Lung microvascular endothelial cell (primary cell): ENCODE measurements around the gene AFM. TPM values are rescaled to one million over a fixed set of nuclear protein-coding genes. Genes with fewer than 3 reads are reported as not detected.
"Not testable (repeated sequence)": the region's sequence is repeated elsewhere in the genome, so short reads cannot be mapped to it uniquely, and the experiment has no call there.

ENCODE experiments used
- DNase-seq, 2 donors: peaks; one replicate each; pipeline versions ENCODE4 v3.0.0 to v3.0.0-alpha.2; 2010; ENCODE audit warnings: low read depth in 2 of 2
- total RNA-seq: library from RNA; depleted of rRNA; stranded (reverse); fragments of >200 nt; gene quantifications from 2 replicates; pipeline ENCODE4 v1.2.1, GENCODE V29; 2014

Gene AFM
- total RNA-seq, 1 donor from 2014 or later = not detected

GRCh38 chr4:73499996-73500765 is 18.6 kb downstream of the AFM start:
- DNase-seq = peak in 1 of 2 donors; percentile 21

- no peak for DNase-seq
Observed at GRCh38 chr4:73501664-73502265, 20.2 kb downstream of the AFM start.

DNA sequence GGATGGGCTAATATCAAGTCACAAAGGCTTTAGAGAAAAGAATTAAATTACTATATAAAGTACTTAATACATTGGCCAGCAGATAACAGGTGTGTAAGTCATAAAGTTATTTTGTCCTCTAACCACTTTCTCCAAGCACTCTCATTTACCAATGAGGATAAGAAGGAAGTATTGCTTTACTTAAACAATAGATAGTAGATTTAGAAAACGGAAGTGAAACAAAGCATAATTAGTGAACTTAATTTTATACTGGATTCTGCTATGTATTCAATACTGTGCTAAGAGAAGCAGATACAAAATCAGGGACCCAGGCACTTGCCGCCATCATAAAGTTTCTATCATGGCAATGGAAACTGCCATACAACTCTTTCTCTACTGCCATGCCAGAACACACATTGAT is 24.0 kb downstream of the AFM start:
- no peak for DNase-seq

- DNase-seq = no peak
Observed at GRCh38 chr4:73507541-73507940, 26.0 kb downstream of the AFM start.

- DNase-seq = no peak
Observed at GRCh38 chr4:73508651-73509050, 27.1 kb downstream of the AFM start.

DNA sequence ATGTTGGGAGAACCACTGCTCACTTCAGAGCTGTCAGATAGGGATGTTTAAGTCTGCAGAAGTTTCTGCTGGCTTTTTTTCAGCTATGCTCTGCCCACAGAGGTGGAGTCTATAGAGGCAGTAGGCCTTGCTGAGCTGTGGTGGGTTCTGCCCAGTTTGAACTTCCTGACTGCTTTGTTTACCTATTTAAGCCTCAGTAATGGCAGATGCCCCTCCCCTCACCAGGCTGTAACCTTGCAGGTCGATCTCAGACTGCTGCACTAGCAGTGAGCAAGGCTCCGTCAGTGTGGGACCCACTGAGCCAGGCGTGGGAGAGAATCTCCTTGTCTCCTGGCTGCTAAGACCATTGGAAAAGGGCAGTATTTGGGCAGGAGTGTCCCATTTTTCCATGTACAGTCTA is 36.8 kb downstream of the AFM start:
- DNase-seq = no peak

GRCh38 chr4:73520821-73521220 is 39.3 kb downstream of the AFM start:
- no peak for DNase-seq

DNA sequence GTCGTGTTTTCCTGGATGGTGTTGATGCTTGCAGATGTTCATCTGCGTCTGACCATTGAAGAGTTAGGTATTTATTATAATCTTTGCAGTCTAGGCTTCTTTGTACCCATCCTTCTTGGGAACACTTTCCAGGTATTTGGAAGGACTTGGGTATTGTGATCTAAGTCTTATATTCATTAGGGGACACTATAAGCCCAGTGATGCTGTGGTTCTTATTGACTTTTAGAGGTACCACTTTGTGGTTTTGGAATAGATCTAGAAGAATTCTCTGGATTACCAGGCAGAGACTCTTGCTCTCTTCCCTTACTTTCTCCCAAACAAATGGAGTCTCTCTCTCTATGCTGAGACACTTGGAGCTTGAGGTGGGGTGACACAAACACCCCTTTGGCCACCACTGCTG is 41.6 kb downstream of the AFM start:
- DNase-seq = no peak

DNA sequence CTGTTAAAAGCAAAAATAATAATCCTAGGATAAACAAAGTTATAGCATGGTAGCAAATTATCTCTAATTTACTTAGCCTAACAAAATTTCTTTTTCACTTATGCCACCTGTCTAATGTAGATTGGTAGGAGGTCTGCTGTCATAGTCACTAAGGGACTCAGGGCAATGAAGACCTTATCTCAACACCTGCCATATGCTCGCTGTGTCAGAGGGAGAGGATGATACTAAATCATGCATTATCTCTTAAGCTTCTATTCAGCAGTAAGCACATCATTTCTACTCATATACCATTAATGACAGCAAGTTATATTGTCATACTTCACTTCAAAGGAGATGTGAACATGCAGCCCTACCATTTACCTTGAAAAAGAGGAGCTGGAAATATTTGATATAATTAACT is 44.1 kb downstream of the AFM start:
- no peak for DNase-seq

DNA sequence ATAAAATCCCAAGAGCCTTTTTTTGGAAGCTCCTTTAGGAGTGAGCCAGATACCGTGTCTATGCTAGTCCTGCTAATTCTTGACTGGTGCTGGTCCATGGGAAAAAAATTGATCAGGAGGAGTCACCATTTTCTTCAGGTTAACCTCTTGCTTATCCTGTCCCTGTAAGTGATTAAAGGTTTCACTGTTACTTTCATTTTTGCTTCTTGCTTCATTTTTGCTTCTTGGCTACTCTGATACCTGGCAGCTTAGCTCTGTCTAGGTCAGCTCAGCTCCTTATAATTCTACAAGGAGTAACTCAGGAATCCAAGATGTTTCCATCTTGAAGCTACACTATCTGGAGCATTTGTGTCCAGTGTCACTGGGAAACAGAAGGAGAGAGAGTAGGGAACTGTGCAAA is 45.7 kb downstream of the AFM start:
- no peak for DNase-seq

- DNase-seq = no peak
Observed at GRCh38 chr4:73528171-73528570, 46.6 kb downstream of the AFM start.

- no peak for DNase-seq
Observed at GRCh38 chr4:73533515-73534422, 52.2 kb downstream of the AFM start.

GRCh38 chr4:73538162-73538561 is 56.6 kb downstream of the AFM start:
- no peak for DNase-seq

DNA sequence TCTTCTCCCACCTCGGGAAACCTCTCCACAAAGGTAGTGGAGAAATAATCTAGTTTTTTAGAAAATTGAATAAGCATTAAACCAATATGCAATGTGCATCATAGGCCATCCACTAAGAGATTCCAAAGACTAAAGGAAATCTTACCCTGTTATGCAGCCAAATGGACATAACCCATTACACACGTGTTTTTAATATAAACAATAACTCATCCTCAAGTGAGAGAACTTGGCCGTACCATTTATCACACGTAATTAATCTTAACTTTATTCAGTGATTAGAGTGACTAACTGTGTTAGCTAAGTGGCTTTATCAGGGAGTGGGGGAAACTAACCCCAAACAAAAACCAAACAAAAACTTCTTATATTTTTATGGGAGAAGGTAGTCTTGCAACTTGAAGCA is 57.8 kb downstream of the AFM start:
- DNase-seq = no peak

DNA sequence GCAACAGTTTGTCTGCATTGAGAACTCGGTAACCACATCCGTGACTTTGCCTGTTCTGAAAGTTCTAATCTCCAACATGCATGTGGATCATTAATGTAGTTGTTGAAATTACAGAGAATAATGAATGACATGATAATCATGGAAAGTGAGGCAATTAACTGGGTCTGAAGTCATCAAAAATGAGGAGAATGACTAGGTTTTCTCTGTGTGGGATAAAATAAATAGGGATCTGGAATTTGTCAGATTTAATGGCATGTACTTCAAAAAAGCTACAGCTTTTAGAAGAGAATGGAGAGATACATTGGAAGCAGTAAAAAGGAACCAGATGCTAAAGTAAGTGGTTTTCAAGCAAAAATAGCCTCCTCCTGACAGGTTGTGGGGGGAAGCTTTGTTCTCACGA is 59.3 kb downstream of the AFM start:
- no peak for DNase-seq

- no peak for DNase-seq
Observed at GRCh38 chr4:73541251-73541650, 59.7 kb downstream of the AFM start.

- no peak for DNase-seq
Observed at GRCh38 chr4:73544620-73545019, 63.1 kb downstream of the AFM start.

- not testable (repeated sequence) for DNase-seq
Observed at GRCh38 chr4:73550865-73551264, 69.3 kb downstream of the AFM start.
